T-helper 9 cell (primary cell): ENCODE results near the gene CDH13.

Experiments
- DNase-seq: peaks from one replicate; pipeline ENCODE4 v3.0.0-alpha.2; 2020

CDH13 gene

DNA sequence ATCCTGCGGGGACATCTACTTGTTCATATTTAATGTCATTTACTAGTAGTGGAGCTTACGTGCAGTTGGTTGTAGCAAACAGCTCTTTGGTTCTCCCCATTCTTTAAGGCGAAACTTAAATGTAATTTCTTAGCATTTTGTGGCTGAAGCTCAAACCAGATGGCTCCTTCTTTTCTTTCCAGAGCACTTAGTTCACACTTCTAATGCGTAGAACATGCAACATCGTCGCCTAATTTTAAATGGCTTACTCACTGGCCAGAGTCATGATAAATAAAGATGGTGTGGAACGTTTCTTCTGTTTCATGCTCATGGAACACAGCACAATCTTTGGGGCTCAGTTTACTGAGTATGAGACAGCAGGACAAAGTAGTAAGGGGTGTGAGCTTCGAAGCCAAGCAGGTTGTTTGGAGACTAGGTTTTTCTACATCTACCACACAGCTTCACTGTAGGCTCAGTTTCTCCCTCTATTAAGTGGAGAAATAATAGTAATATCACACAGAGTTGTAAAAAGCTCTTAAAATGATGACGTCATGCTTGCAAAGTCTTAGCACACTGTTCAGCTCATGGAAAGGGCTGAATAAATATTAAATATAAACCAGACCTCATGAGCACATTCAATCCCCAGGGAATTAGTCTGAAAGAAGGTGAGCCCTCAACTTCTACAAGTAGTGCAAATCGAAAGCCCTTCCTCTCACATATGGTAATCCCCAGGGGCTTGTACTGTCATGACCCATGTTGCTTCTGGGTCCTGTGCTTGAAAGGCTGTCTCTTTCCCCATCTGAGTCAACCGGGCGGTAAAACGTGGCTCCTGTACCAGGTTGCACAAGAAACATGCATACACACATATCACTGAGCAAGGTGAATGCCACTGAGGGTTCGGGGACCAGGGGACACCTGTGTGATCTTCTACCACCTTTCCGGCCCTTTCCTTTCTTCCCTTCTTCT lies 384.3 kb downstream of the CDH13 start:
- DNase-seq, result no peak

- DNase-seq, result no peak
Observed at GRCh38 chr16:83011939-83012338, 385.2 kb downstream of the CDH13 start.

DNA sequence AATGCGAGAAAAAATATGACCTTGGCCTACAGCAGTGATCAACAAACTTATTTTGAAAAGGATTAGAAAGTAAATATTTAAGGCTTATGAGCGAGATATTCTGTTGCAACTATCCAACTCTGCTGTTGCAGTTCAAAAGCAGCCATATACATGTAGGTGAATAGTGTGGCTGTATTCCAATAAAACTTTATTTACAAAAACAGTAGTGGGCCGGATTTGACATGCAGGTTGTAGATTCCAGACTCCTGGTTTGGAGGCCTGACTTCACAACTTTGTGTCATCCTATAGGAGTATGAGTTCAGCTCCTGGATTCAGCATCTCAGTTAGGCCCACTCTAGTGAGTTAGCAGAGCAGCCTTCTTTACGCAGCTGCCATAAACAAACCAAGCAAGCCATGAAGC lies 386.3 kb downstream of the CDH13 start:
- no peak for DNase-seq

GRCh38 chr16:83019963-83020362 lies 393.2 kb downstream of the CDH13 start:
- DNase-seq, result no peak

GRCh38 chr16:83021045-83021444 lies 394.3 kb downstream of the CDH13 start:
- no peak for DNase-seq

- no peak for DNase-seq
Observed at GRCh38 chr16:83021746-83022145, 395.0 kb downstream of the CDH13 start.

GRCh38 chr16:83023011-83023410 lies 396.2 kb downstream of the CDH13 start:
- DNase-seq, result no peak

DNA sequence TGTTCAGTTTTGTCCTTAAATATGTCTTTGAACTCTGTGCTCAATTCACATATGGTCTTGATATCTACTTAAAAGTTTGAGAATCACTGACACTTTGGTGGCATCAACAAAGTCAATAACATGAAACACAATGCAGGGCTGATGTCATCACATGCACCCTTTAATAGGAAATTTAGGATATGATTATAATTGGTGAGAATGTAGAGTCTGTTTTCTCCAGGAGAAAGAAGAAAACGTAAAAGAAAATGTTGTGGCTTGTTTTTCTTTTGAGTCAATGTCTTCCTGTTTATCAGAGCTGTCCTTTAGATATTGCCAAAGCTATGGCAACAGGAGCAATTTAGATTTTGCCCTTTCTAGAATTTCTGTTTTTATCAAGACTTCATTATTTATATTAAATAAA lies 396.9 kb downstream of the CDH13 start:
- no peak for DNase-seq

DNA sequence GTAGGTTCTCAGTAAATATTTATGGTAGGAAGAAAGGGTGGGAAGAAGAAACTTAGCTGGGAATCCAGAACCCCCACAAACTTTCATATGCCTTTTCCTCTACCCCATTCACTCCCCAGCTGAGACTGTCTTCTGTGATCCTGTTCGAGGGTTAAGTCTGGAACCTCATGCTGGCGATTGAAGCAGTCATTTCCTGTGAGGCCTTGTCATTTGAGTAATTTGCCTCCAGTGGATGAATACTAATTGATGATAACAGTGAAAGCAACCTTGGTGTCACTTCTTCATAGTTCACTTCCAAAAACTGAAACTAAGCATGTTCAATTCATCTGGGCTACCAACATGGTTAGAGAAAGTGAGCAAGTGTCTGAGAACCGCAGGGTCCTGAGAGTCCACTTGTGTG lies 401.2 kb downstream of the CDH13 start:
- no peak for DNase-seq

GRCh38 chr16:83029467-83029866 lies 402.7 kb downstream of the CDH13 start:
- no peak for DNase-seq

DNA sequence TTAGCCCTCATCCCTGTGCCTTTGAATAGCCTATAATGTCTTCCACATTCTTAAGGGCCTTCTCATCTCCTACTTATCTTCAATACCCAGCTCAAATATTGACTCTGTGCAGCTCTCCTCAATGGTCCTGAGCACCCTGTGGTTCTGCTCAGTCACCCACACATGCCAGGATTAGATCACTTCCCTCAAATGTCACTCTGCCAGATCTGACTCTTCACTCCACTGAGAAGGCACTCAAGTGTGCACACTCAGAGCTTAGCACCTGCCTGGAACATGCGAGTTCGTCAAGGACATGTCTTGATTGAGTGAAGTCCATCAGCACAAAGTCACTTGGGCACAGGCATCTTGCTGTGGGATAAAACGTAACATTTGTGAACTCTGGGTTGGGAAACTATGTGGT lies 404.8 kb downstream of the CDH13 start:
- DNase-seq, result no peak

DNA sequence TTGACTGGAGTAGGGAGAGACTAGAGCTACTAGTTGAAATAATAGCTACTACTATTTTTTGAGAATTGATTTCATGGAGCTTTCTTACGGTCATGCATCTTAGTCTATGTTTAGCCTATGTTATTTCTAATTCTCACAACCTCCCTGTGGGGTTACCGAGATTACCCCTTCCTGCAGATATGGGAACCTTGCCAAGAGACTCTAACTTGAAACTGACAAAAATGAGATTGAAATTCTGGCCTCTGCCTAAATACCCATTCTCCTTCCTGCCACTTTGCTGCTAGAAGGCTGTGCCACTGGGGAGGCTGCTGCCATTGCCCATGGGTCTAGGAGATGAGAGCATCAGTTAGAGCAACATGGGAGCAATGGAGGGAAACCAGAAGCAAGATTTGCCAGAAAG lies 410.3 kb downstream of the CDH13 start:
- no peak for DNase-seq

- no peak for DNase-seq
Observed at GRCh38 chr16:83037884-83038283, 411.1 kb downstream of the CDH13 start.

DNA sequence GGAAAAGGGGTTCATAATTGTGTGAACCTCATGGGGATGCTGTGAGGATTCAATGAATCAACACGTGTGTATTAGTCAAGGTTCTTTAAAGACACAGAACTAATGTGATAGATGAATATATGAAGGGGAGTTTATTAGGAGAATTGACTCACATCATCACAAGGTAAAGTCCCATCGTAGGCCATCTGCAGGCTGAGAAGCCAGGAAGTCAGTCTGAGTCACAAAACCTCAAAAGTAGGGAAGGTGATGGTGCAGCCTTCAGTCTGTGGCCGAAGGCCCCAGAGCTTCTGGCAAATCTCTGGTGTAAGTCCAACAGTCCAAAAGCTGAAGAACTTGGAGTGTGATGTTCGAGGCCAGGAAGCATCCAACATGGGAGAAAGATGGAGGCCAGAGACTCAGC lies 413.4 kb downstream of the CDH13 start:
- DNase-seq, result no peak

- no peak for DNase-seq
Observed at GRCh38 chr16:83044589-83044988, 417.8 kb downstream of the CDH13 start.

DNA sequence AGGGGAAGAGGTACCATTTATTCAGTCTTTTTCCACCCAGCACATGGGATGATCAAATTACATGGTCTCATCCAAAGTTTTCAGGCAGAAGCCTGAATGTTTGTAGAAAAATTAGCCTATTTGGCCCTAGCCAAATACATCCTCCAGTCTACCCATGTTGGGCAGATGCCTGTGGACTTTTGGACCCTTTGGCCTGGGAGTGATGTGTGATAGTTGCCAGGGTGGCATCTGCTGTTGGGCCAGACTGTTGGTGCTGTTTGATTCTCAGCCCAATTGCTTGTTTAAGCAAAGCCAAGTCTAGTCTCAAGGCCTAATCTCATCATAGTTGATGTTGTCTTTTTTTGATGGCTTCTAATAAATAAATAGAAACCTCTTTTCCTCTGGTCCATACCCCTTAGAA lies 419.0 kb downstream of the CDH13 start:
- DNase-seq, result no peak

- DNase-seq, result no peak
Observed at GRCh38 chr16:83046664-83047063, 419.9 kb downstream of the CDH13 start.

GRCh38 chr16:83051451-83051850 lies 424.7 kb downstream of the CDH13 start:
- DNase-seq, result no peak

GRCh38 chr16:83054283-83054682 lies 427.5 kb downstream of the CDH13 start:
- DNase-seq, result no peak

DNA sequence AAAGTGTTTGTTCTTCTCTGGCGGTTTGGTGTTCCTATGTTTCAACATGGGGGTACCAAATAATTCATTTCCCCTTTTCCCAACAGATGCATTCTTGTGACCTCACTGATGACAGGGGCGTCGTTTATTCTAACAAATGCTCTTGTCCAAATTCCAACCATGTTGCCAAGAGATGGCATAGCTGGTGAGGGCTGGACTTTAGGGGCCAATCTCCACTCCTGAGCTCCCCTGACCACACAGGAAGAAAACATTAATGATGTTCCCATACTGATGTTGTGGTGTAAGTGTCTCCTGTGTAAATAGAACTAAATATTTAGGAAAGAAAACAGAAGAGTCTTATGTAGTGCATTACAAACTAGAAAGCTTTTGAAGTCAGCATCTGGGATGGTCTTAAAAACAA lies 431.6 kb downstream of the CDH13 start:
- DNase-seq, result no peak

- DNase-seq, result no peak
Observed at GRCh38 chr16:83059237-83059636, 432.5 kb downstream of the CDH13 start.

DNA sequence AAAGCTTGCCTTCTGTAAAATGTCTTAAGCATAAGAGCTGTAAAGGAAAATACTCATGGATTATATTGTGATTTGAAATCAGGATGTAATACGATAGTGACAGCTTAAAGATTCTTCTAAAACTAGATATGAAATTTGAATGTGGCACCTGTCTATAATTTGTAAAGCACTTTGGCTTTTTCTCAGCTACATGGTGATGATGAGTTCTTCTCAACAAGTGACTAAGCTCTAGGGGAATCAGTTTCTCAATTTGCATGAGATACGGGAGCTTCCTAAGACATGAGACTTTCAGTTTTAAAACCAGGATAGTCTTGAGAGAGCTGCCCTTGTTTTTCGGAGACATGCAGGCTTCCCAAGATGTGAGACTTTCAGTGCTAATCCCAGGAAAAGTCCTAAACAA lies 439.2 kb downstream of the CDH13 start:
- no peak for DNase-seq

GRCh38 chr16:83066881-83067280 lies 440.1 kb downstream of the CDH13 start:
- no peak for DNase-seq

DNA sequence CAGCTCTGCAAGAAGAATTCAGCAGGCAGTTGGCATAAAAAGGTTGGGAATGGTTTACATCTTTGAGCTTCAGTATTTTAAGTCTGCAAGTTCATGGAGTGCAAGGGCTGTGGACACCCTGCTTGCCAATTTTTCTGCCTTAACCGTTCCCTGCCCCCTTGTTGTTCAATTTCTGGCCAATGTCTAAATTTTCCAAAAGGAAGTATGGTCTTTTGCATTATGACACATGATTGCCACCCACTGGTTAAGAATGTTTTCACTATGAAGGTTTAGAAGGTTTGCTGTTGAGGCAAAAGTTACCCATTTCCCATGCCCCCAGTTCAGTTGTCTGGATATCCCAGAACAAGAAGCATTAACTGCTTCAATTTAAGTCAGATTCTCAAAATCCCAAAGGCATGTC lies 441.9 kb downstream of the CDH13 start:
- no peak for DNase-seq
